Measurements from ENCODE around the gene CAD.
A peak's percentile ranks its signal among the peaks of the same experiment; 100 is the strongest.

CAD gene

DNA sequence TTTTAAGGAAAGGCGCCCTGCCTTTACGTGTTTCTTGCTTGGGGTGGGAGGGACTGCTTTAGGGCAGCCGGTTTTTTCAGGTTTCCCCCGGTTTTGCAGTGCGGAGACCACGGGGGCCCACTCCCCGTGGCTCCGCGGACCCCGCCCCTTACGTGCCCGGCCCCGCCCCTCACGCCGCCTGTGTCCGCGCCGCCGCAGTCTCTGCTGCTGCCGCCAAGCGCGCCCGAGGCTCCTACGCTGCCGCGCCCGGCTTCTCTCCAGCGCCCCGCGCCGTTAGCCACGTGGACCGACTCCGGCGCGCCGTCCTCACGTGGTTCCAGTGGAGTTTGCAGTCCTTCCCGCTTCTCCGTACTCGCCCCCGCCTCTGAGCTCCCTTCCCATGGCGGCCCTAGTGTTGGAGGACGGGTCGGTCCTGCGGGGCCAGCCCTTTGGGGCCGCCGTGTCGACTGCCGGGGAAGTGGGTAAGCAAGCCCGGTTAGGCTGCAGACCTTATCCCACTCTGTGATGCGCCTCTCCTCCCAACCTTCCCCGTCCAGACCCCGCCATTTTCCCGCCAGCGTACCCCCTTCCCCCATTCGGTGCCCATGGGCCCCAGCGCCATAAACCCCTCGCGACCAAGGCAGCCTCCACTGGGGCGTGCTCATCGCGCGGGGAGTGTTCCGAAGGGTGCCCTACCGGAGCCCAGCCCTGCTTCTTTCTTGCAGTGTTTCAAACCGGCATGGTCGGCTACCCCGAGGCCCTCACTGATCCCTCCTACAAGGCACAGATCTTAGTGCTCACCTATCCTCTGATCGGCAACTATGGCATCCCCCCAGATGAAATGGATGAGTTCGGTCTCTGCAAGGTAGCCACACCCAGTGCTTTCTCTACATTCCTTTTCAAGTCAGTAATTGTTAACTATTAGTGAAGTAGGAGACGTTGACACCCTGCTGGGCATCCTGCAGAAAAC lies at the start of gene CAD:
TSS of gene CAD (plus strand) at position 197 of the 949 bp plus-strand sequence. CDS start at position 380, 183 bp downstream.
- TF ChIP-seq GATA3 (IDR thresholded peaks at IDR 0.05; ENCODE audit: low read depth, low read length) (no peak), GATA2 (IDR thresholded peaks at IDR 0.05; ENCODE audit: low read depth, low read length) (no peak)

- TF ChIP-seq GATA3 (IDR thresholded peaks at IDR 0.05; ENCODE audit: low read depth, low read length) (no peak), GATA2 (IDR thresholded peaks at IDR 0.05; ENCODE audit: low read depth, low read length) (no peak)
These were observed 46.4 kb upstream of the CAD start for GRCh38 chr2:27170581-27171337.

GRCh38 chr2:27171351-27171848 lies 45.8 kb upstream of the CAD start:
- TF ChIP-seq GATA3 (IDR thresholded peaks at IDR 0.05; ENCODE audit: low read depth, low read length): no peak
- no peak for TF ChIP-seq GATA2 (IDR thresholded peaks at IDR 0.05; ENCODE audit: low read depth, low read length)

DNA sequence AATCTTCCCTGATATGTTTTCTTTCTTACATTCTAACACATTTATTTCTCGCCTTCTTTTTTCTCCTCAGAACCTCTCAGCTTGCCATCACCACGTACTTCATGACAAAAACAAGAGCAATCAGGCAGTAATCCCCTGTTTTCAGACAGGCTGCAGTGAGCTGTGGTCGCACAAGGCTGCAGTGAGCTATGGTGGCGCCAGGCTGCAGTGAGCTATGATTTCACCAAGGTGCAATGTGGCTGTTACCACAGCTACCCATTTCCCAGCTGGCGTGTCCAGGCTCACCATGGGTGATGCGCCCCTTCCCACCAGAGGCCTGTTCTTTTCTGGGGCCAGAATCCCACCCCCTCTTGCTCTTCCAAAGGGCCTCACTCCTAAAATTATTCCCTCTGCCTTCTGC lies 42.5 kb upstream of the CAD start:
- TF ChIP-seq GATA3 (IDR thresholded peaks at IDR 0.05; ENCODE audit: low read depth, low read length) (no peak), GATA2 (IDR thresholded peaks at IDR 0.05; ENCODE audit: low read depth, low read length) (no peak)

DNA sequence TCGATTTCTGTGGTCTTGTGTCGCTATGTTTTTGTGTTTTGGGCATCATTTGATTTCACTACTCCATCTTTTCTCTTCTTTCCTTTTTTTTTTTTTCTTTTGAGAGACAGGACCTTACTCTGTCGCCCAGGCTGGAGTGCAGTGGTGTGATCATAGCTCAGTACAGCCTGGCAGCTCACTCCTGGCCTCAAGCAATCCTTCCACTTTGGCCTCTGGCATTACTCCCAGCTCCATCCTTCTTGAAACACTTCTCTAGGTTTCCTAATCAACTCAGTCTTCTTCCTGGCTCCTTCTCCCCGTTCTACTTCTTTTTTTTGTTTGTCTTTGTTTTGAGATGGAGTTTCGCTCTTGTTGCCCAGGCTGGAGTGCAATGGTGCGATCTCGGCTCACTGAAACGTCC lies 41.8 kb upstream of the CAD start:
- TF ChIP-seq GATA2 (IDR thresholded peaks at IDR 0.05; ENCODE audit: low read depth, low read length): no peak
- TF ChIP-seq GATA3 (IDR thresholded peaks at IDR 0.05; ENCODE audit: low read depth, low read length): no peak

- TF ChIP-seq GATA2 (IDR thresholded peaks at IDR 0.05; ENCODE audit: low read depth, low read length): peak; percentile 46; the same call in 1 of the 2 replicates
- TF ChIP-seq GATA3 (IDR thresholded peaks at IDR 0.05; ENCODE audit: low read depth, low read length): no peak
These were observed 39.5 kb upstream of the CAD start for GRCh38 chr2:27177441-27178351.

DNA sequence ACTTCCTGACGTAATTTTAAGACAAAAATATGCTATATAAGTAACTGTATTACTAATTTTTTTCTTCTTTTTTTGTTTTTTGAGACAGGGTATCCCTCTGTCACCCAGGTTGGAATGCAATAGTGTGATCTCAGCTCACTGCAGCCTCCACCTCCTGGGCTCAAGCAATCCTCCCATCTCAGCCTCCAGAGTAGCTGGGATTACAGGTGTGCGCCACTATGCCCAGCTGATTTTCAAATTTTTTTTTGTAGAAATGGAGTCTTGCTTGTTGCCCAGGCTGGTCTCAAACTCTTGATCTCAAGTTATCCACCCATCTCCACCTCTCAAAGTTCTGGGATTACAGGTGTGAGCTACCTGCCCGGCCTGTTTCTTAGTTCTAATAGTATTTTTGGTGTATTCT lies 38.7 kb upstream of the CAD start:
- TF ChIP-seq GATA3 (IDR thresholded peaks at IDR 0.05; ENCODE audit: low read depth, low read length) (no peak), GATA2 (IDR thresholded peaks at IDR 0.05; ENCODE audit: low read depth, low read length) (no peak)

GRCh38 chr2:27179344-27180000 lies 37.7 kb upstream of the CAD start:
- TF ChIP-seq GATA3 (IDR thresholded peaks at IDR 0.05; ENCODE audit: low read depth, low read length): no peak
- TF ChIP-seq GATA2 (IDR thresholded peaks at IDR 0.05; ENCODE audit: low read depth, low read length): no peak

- TF ChIP-seq GATA2 (IDR thresholded peaks at IDR 0.05; ENCODE audit: low read depth, low read length): no peak
- no peak for TF ChIP-seq GATA3 (IDR thresholded peaks at IDR 0.05; ENCODE audit: low read depth, low read length)
These were observed 34.8 kb upstream of the CAD start for GRCh38 chr2:27182346-27182745.

DNA sequence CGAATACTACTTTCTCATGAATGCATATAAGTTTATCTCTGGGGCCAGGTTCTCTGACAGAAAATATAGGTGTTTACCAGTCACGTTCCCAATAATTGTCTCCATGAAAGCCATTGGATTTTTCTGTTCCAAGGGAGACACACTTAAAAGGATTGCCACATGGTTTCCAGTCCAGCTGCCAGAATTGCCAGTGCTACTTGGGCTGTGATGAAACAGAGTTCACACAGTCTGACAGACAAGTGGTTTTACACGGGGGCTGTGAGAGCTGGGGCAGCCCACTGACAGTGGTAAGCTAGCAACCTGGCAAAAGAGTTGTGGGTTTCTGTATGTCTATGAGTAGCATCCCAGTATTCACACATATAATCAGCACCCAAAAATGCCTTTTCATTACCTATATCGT lies 33.1 kb upstream of the CAD start:
- TF ChIP-seq GATA3 (IDR thresholded peaks at IDR 0.05; ENCODE audit: low read depth, low read length) (no peak), GATA2 (IDR thresholded peaks at IDR 0.05; ENCODE audit: low read depth, low read length) (no peak)

DNA sequence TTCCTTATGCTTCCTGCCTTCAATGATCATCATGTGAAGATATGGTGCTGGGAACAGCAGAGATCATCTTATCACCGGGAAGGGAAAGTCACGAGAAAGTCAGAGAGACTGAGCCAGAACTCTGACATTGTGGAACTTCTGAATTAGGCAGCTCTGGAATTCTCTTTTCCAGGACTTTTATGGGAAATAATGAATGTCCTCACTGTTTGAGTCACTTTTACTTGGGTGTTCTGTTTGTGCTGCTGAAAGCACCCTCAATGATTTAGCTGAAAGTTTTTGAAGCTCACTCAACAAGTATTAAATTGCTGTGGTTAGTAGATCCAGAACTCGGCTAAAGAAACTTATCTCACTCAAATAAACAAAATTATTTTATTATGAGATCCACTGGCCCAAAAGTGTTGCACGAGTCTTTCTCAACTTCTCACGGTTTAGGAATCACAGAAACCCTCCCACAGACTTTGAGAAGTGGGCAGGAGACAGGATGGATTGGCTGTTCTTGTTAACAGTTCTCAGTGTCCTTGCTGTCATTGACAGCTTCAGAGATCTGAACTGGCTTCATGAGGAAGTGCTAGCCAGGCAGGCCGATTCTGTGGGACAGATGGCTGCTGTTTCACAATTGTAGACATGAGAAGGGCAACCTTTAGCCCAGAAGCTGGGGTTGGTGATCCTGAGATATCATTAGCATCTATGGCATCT lies 31.7 kb upstream of the CAD start:
- TF ChIP-seq GATA3 (IDR thresholded peaks at IDR 0.05; ENCODE audit: low read depth, low read length): no peak
- TF ChIP-seq GATA2 (IDR thresholded peaks at IDR 0.05; ENCODE audit: low read depth, low read length): no peak; the same call in 1 of the 2 replicates

DNA sequence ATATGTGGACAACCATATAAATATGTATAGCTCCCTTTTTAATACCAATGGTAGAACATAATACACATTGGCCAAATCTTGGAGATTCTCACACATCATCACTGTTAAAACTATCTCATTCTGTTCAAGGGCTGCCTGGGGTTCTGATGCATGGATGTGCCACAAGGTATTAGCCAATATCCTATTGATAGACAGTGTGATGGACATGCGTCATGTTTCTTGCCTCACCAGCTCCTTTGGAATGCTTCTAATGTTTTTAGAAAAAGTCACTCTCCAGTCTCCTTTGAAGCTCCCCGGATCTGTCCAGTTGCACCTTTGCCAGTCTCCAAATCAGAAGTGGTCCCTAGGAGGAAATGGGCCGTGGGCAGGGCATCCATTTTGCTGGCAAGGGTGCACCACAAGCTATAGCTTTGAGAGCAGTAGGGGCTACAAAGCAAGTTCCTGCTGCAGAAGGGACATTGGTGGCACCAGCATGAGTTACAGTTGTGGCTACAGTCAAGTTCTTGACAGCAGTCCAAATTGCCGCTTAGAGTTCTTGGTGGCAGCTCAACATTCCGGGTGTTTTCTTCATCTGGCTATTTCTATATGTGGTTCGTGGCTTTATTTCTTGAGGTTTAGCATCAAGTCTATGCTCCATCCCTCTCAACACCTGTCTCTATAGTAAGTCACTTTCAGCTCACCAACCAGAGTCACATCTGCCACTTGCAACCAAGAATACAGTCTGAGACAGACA lies 30.4 kb upstream of the CAD start:
- TF ChIP-seq GATA2 (IDR thresholded peaks at IDR 0.05; ENCODE audit: low read depth, low read length) (no peak), GATA3 (IDR thresholded peaks at IDR 0.05; ENCODE audit: low read depth, low read length) (no peak)

Measured in SH-SY5Y (cell line).